Peyer's patch (tissue), 4 donors: ENCODE results near the gene SIK2.

ENCODE experiments used
- CTCF ChIP-seq, 6 experiments: fragments of 450-650 bp in 4 of 6; fragments of 200-600 bp in 2 of 6; sonication (generic) in 1 of 6; IDR thresholded peaks; one replicate each; pipeline ENCODE4 v1.5.1; 2017 to 2019; ENCODE audit warnings: antibody characterized with exemption in 6 of 6, mild to moderate bottlenecking in 3 of 6, moderate library complexity in 1 of 6
- POLR2A ChIP-seq, 2 donors: fragments of 450-650 bp; IDR thresholded peaks; one replicate each; pipeline ENCODE4 v1.5.1; 2017; ENCODE audit warnings: antibody characterized with exemption in 2 of 2, mild to moderate bottlenecking in 2 of 2, moderate library complexity in 2 of 2

DNA sequence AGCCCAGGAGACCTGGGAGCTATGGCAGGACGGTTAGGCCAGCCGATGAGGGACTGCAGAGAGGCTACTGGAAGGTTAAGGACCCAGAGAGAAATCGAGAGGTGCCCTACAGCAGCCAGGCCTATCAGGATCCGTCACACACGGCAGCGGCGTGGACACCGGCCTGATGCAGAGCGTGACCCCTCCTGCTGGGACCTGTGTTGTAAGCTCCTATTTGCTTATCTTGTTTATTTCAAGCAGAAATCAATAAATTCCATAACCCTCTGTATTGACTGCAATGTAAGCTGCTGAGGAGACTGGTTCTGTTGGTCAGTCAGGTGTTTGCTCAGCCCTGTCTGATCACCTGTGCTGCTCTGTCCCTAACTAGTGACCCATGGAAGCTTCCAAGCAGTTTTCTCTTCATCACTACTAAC is 124.1 kb downstream of the SIK2 start:
- no peak for TF ChIP-seq CTCF (IDR thresholded peaks at IDR 0.05)
- TF ChIP-seq POLR2A (IDR thresholded peaks at IDR 0.05): no peak
